Pancreas (tissue), 10 donors: Measurements from ENCODE around the gene FSCB. TPM values are rescaled to one million over a fixed set of nuclear protein-coding genes. Genes with fewer than 3 reads are reported as not detected.

Experiments used
- ATAC-seq, 4 donors: fragments of 200-7000 bp; cut with Tn5 transposase; one replicate each; pipeline versions ENCODE4 v1.8.0 to v1.9.1; 2020; ENCODE audit warnings: mild to moderate bottlenecking in 4 of 4, moderate library complexity in 4 of 4
- DNase-seq, 6 donors: peaks; one replicate each; pipeline ENCODE4 v3.0.0-alpha.2; 2020
- FAIRE-seq: peaks from 2 replicates; lab custom pipeline; 2012; peaks lifted over from hg19 to GRCh38; lab: Jason Lieb, UNC
- H3K27ac ChIP-seq, 4 donors: fragments of 200-600 bp; sonication (generic); 1 replicate in 3 of 4; 2 replicates in 1 of 4; pipeline versions ENCODE4 v1.5.0 to v1.8.0; 2020
- H3K27me3 ChIP-seq, 4 donors: fragments of 200-600 bp; one replicate each; pipeline ENCODE4 v1.8.0; 2021
- H3K36me3 ChIP-seq, 3 donors: fragments of 200-600 bp; sonication (generic) in 1 of 3; one replicate each; pipeline versions ENCODE4 v1.5.0 to v1.8.0; 2020 to 2021
- H3K4me1 ChIP-seq, 3 donors: fragments of 200-600 bp; one replicate each; pipeline ENCODE4 v1.8.0; 2021
- H3K4me3 ChIP-seq, 4 donors: fragments of 200-600 bp; sonication (generic) in 2 of 4; one replicate each; pipeline versions ENCODE4 v1.5.0 to v1.8.0; 2020 to 2021
- H3K9me3 ChIP-seq, 4 donors: fragments of 200-600 bp; one replicate each; pipeline ENCODE4 v1.8.0; 2021
- WGBS, 2 donors: extraction: QIAGEN DNeasy Blood & Tissue Kit; methylation state at CpG; one replicate each; pipeline ENCODE4 v1.1.7; 2013; 5-methylcytosine and 5-hydroxymethylcytosine counted together
- intact Hi-C, 3 donors: fragments of 100-400 bp; cut with DNase I; formaldehyde crosslinking; loops; one replicate each; pipeline versions ENCODE4 v1.11.1 to v1.14.2; 2022
- polyA plus RNA-seq, 2 donors: library from polyadenylated mRNA; stranded (reverse); fragments of 200-250 nt; gene quantifications; one replicate each; pipeline ENCODE4 v1.2.3, GENCODE V29; 2013
- total RNA-seq, 6 donors: library from RNA; stranded (reverse); fragmentation: NEBNext Ultra II Directional in 4 of 6; extraction: Animal tissue kit (Norgen Biotek cat#: 25700) in 4 of 6; gene quantifications; one replicate each; pipeline versions ENCODE4 v1.2.1 to v1.2.4, GENCODE V29; 2021 to 2023
- TF ChIP-seq, protein P1 (sequence below), 4 donors: fragments of 200-600 bp; sonication (generic) in 3 of 4; IDR thresholded peaks; one replicate each; pipeline versions ENCODE4 v1.5.0 to v1.8.0; 2021; ENCODE audit warnings: antibody characterized with exemption in 4 of 4
- donor health status: healthy with polysubstance abuse.
- donor health status: DM: no; HTN: no; CAD: no; lungs with moderate emphysema.
- donor health status: DM: no; HTN: no; CAD: no.
- donor health status: control.
- donor health status: control.
- donor health status: Bipolar disorder and iron deficiency.
- donor health status: DM: yes; HTN: yes; CAD: no.
- donor health status: DM: no; HTN: no; CAD: no.
- donor health status: DM: no; HTN: no; CAD: no.
- donor health status: DM: yes; HTN: yes; CAD: no.

Gene FSCB
- total and polyA plus RNA-seq, 8 donors = 0.06 TPM; not detected in 7

DNA sequence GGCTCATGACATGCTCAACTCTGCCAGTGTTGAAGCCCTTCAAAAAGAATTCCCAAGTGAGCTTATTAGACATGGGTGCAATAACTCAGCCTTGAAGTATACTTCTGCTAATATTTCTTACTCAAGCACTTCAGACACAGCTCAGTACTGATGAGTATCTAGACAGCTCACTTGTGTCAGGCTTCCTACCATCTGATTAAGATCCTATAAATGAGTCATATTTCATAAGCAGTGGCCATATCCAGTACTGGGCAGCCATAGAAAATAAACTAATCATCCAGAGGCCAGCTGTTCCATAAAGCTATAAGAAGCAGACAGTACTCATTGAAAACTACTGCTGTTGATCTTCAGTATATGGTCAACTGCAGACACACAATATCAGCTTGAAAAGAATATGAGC, 12.9 kb downstream of the FSCB start:
- Histone ChIP-seq H3K27me3 (no peaks in the 10 kb centered on the region), H3K4me3 (no peak overlapping the region), H3K9me3 (no peaks in the 10 kb centered on the region), H3K36me3 (no peaks in the 10 kb centered on the region), H3K27ac (no peak overlapping the region), H3K4me1 (no peaks in the 10 kb centered on the region)
- ATAC-seq (no peak), DNase-seq (no peak), FAIRE-seq (no peak)
- intact Hi-C loops = no loop called here
- TF ChIP-seq, protein P1, sequence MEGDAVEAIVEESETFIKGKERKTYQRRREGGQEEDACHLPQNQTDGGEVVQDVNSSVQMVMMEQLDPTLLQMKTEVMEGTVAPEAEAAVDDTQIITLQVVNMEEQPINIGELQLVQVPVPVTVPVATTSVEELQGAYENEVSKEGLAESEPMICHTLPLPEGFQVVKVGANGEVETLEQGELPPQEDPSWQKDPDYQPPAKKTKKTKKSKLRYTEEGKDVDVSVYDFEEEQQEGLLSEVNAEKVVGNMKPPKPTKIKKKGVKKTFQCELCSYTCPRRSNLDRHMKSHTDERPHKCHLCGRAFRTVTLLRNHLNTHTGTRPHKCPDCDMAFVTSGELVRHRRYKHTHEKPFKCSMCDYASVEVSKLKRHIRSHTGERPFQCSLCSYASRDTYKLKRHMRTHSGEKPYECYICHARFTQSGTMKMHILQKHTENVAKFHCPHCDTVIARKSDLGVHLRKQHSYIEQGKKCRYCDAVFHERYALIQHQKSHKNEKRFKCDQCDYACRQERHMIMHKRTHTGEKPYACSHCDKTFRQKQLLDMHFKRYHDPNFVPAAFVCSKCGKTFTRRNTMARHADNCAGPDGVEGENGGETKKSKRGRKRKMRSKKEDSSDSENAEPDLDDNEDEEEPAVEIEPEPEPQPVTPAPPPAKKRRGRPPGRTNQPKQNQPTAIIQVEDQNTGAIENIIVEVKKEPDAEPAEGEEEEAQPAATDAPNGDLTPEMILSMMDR (IDR thresholded peaks at IDR 0.05) = no peak

DNA sequence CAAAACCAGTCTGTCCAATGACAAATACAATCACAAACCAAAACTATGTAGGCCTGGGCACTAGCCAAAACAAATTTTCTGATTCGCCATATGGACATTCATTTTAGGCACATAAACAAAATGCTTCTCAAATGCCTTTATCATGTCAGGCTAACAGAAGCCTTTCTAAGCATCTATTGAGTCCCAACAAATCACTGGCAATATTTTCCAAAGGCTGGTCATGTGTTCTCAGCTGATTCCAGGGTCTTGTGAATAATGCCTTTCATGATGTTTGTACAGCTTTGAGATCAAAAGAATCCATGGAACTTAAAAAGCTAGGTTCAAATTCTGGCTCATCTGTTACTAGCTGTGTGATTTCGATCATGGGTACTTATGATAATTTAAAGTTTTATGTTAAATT, 16.1 kb downstream of the FSCB start:
- no peaks in the 10 kb centered on the region for H3K9me3 ChIP-seq
- no peaks in the 10 kb centered on the region for H3K4me1 ChIP-seq
- FAIRE-seq (no peak), DNase-seq (no peak), ATAC-seq (no peak)
- 58 to 70% methylated on average over 2 of the region's 2 CpGs for WGBS, 2 donors
- H3K4me3 ChIP-seq = no peak overlapping the region
- H3K27me3 ChIP-seq = no peaks in the 10 kb centered on the region
- intact Hi-C loops = no loop called here
- no peaks in the 10 kb centered on the region for H3K36me3 ChIP-seq
- TF ChIP-seq, protein P1 (IDR thresholded peaks at IDR 0.05) = no peak
- no peak overlapping the region for H3K27ac ChIP-seq

DNA sequence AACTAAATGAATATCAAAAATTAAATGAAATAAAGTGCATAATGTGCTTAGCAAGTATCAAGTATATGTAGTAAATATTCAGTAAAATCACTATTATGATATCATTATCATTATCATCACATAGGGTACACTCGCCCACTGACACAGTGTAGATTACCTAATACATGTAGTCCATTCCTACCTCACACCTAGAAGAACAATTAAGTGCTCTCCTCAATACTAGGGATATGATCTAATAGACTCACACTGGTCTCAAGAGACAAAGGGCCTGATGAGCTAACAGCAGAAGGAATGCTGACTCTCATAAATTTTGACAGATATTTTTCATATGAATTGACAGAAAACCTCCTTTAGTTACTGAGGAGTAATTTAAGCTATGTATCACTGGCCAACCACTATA, 29.1 kb downstream of the FSCB start:
- Histone ChIP-seq H3K36me3 (no peaks in the 10 kb centered on the region), H3K27ac (no peak overlapping the region), H3K4me1 (no peaks in the 10 kb centered on the region), H3K4me3 (no peak overlapping the region), H3K9me3 (no peaks in the 10 kb centered on the region), H3K27me3 (no peaks in the 10 kb centered on the region)
- ATAC-seq (no peak), FAIRE-seq (no peak), DNase-seq (no peak)
- 67 to 72% methylated on average over 1 of the region's 1 CpG for WGBS, 2 donors
- intact Hi-C loops = no loop called here
- TF ChIP-seq, protein P1 (IDR thresholded peaks at IDR 0.05) = no peak

DNA sequence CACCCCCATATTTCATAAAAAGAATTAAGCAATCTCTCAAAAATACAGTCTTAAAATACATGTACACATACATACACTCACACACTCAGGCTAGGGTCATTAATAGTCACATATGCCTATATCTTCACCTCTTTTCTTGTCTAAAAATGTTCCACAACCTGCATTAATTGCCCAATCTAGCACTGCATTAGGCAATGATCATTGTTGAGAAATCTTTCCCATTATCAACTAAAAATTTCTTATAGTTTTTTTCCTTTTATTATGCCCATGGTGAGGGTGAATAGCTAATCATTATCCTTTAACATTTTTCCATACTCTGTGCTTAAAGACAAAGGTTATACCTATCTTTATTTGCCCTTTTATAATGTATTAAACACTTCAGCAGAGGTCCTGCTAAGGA, 38.3 kb downstream of the FSCB start:
- DNase-seq (no peak), ATAC-seq (no peak), FAIRE-seq (no peak)
- Histone ChIP-seq H3K27ac (no peak overlapping the region), H3K27me3 (no peaks in the 10 kb centered on the region), H3K9me3 (no peaks in the 10 kb centered on the region), H3K36me3 (no peaks in the 10 kb centered on the region), H3K4me3 (no peak overlapping the region), H3K4me1 (no peaks in the 10 kb centered on the region)
- TF ChIP-seq, protein P1 (IDR thresholded peaks at IDR 0.05) = no peak
- intact Hi-C loops = no loop called here

DNA sequence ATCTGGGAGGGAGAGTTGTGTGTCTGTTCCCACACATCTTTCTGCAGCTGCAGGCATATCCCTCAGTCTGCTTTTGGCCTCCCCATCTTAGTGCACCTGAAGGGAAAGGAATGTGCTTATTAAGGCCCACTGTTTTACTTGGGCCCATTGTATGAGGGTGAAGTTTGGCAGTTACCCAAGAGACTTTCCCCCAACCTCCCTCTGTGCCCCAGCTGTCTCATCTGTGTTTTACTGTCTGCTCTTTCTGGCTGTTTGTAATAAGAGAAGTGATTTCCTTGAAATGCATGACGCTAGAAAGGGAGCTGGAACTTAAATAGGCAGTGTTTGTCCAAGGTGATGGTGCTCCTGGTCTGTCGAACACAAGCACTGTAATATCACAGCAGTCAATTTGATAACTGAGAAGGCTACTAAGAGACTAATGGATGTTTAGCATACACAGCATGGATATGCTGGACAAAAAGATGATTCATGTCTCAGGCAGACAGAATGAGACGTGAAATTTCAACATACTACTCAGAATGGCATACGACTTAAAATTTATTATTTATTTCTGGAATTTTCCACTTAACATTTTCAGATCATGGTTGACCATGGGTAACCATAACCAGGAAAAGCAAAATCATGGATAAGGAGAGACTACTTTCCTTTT, 43.6 kb downstream of the FSCB start:
- TF ChIP-seq, protein P1 (IDR thresholded peaks at IDR 0.05) = no peak
- Histone ChIP-seq H3K27ac (no peak overlapping the region), H3K4me1 (no peaks in the 10 kb centered on the region), H3K27me3 (no peaks in the 10 kb centered on the region), H3K4me3 (no peak overlapping the region), H3K36me3 (no peaks in the 10 kb centered on the region), H3K9me3 (no peaks in the 10 kb centered on the region)
- 54 to 60% methylated on average over 4 of the region's 4 CpGs for WGBS, 2 donors
- ATAC-seq (no peak), FAIRE-seq (no peak), DNase-seq (no peak)
- intact Hi-C loops = no loop called here
